KG1 (cell line): ENCODE data around the gene GPR161.
"Not testable (repeated sequence)": the region's sequence is repeated elsewhere in the genome, so short reads cannot be mapped to it uniquely, and the experiment has no call there.

ENCODE experiments used
- DNase-seq: peaks from one replicate; lab custom pipeline; 2025; lab: John Stamatoyannopoulos, UW

The GPR161 gene

GRCh38 chr1:168087696-168088095 lies 49.0 kb downstream of the GPR161 start:
- no peak for DNase-seq

GRCh38 chr1:168086438-168086837 lies 50.3 kb downstream of the GPR161 start:
- no peak for DNase-seq

GRCh38 chr1:168085401-168085872 lies 51.3 kb downstream of the GPR161 start:
- DNase-seq = no peak

- DNase-seq = peak; percentile 39
These were observed 52.1 kb downstream of the GPR161 start for GRCh38 chr1:168084396-168085231.

GRCh38 chr1:168083456-168084325 lies 53.0 kb downstream of the GPR161 start:
- DNase-seq = no peak

GRCh38 chr1:168082008-168082876 lies 54.5 kb downstream of the GPR161 start:
- DNase-seq = peak; percentile 60

GRCh38 chr1:168081373-168082007 lies 55.2 kb downstream of the GPR161 start:
- DNase-seq = no peak

- no peak for DNase-seq
These were observed 57.0 kb downstream of the GPR161 start for GRCh38 chr1:168079761-168080160.

- DNase-seq = no peak
These were observed 67.3 kb downstream of the GPR161 start for GRCh38 chr1:168069384-168069783.

- DNase-seq = no peak
These were observed 71.2 kb downstream of the GPR161 start for GRCh38 chr1:168065506-168065905.

GRCh38 chr1:168064216-168064615 lies 72.5 kb downstream of the GPR161 start:
- no peak for DNase-seq

GRCh38 chr1:168057921-168058320 lies 78.8 kb downstream of the GPR161 start:
- no peak for DNase-seq

GRCh38 chr1:168057355-168057754 lies 79.4 kb downstream of the GPR161 start:
- no peak for DNase-seq

GRCh38 chr1:168056152-168056551 lies 80.6 kb downstream of the GPR161 start:
- DNase-seq = not testable (repeated sequence)

GRCh38 chr1:168054117-168054516 lies 82.6 kb downstream of the GPR161 start:
- no peak for DNase-seq

GRCh38 chr1:168053681-168054080 lies 83.0 kb downstream of the GPR161 start:
- no peak for DNase-seq

GRCh38 chr1:168050880-168051279 lies 85.8 kb downstream of the GPR161 start:
- DNase-seq = no peak

GRCh38 chr1:168050307-168050706 lies 86.4 kb downstream of the GPR161 start:
- DNase-seq = no peak

GRCh38 chr1:168045311-168045710 lies 91.4 kb downstream of the GPR161 start:
- DNase-seq = no peak

- DNase-seq = no peak
These were observed 94.4 kb downstream of the GPR161 start for GRCh38 chr1:168042362-168042761.

GRCh38 chr1:168035345-168035744 lies 101.4 kb downstream of the GPR161 start:
- DNase-seq = no peak
